Peyer's patch (tissue), 4 donors: ENCODE data around the gene PCDHB11. TPM values are rescaled to one million over a fixed set of nuclear protein-coding genes. Genes with fewer than 3 reads are reported as not detected.
"Not testable (repeated sequence)": the region's sequence is repeated elsewhere in the genome, so short reads cannot be mapped to it uniquely, and the experiment has no call there.

Experiments
- DNase-seq, 3 donors: peaks; one replicate each; pipeline ENCODE4 v3.0.0-alpha.2; 2017 to 2019
- H3K27ac ChIP-seq, 4 donors: fragments of 200-600 bp; sonication (generic); one replicate each; pipeline ENCODE4 v1.5.1; 2016 to 2019
- H3K27me3 ChIP-seq, 2 donors: fragments of 200-600 bp; sonication (generic); one replicate each; pipeline ENCODE4 v1.5.1; 2019
- H3K36me3 ChIP-seq, 3 donors: fragments of 200-600 bp; sonication (generic); one replicate each; pipeline ENCODE4 v1.5.1; 2016 to 2019
- H3K4me1 ChIP-seq, 4 donors: fragments of 200-600 bp; sonication (generic); one replicate each; pipeline ENCODE4 v1.5.1; 2016 to 2019
- H3K4me3 ChIP-seq, 4 donors: fragments of 200-600 bp; sonication (generic); 1 replicate in 3 of 4; 2 replicates in 1 of 4; pipeline ENCODE4 v1.5.1; 2016 to 2019; ENCODE audit warnings: mild to moderate bottlenecking in 1 of 4
- H3K9me3 ChIP-seq, 4 donors: fragments of 200-600 bp; sonication (generic); one replicate each; pipeline ENCODE4 v1.5.1; 2016 to 2019; ENCODE audit warnings: mild to moderate bottlenecking in 1 of 4
- POLR2A ChIP-seq, 2 donors: fragments of 450-650 bp; IDR thresholded peaks; one replicate each; pipeline ENCODE4 v1.5.1; 2017; ENCODE audit warnings: antibody characterized with exemption in 2 of 2, mild to moderate bottlenecking in 2 of 2, moderate library complexity in 2 of 2
- total RNA-seq, 4 donors: library from RNA; depleted of rRNA; stranded (reverse); fragments of >200 nt; gene quantifications; one replicate each; pipeline ENCODE4 v1.1.0, GENCODE V29; 2016
- TF ChIP-seq, protein P1 (sequence below), 6 experiments: fragments of 450-650 bp in 4 of 6; fragments of 200-600 bp in 2 of 6; sonication (generic) in 1 of 6; IDR thresholded peaks; one replicate each; pipeline ENCODE4 v1.5.1; 2017 to 2019; ENCODE audit warnings: antibody characterized with exemption in 6 of 6, mild to moderate bottlenecking in 3 of 6, moderate library complexity in 1 of 6

PCDHB11 gene
- total RNA-seq, 4 donors from 2014 or later, result 0.27 to 2.8 TPM; not detected in 2

DNA sequence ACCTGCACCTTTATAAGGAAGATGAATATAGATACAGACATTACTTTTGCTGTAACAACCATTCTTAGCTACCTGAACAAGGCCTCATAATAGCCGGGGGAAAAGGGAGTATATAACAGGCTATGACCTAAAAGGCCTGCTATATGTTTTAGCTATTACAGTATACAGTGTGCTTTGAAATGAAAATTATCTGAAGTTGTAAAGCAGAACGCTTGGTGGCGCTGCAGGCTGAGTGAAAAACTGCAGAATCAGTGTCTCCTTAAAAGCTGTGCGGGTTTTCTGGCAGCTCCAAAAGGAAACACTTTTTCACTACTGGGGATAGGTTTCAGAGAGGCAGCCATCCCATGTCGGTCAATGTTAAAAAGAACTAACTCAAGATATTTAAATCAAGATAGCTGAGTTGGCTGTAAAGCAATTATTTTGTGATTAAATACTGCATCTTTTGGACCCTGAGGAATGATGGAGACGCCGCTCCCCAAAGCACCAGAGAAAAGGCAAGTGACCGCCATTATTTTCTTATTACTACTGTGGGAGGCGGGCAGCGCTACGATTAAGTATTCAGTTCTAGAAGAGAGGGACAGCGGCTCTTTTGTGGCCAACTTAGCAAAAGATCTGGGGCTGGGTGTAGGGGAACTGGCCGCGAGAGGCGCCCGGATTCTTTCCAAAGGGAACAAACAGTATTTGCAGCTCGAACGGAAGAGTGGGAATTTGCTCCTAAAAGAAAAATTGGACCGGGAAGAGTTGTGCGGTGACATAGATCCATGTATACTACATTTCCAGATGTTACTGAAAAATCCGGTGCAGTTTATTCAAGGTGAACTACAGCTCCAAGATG lies 43.7 kb upstream of the PCDHB11 start:
- TF ChIP-seq POLR2A (IDR thresholded peaks at IDR 0.05), result no peak
- TF ChIP-seq, protein P1, sequence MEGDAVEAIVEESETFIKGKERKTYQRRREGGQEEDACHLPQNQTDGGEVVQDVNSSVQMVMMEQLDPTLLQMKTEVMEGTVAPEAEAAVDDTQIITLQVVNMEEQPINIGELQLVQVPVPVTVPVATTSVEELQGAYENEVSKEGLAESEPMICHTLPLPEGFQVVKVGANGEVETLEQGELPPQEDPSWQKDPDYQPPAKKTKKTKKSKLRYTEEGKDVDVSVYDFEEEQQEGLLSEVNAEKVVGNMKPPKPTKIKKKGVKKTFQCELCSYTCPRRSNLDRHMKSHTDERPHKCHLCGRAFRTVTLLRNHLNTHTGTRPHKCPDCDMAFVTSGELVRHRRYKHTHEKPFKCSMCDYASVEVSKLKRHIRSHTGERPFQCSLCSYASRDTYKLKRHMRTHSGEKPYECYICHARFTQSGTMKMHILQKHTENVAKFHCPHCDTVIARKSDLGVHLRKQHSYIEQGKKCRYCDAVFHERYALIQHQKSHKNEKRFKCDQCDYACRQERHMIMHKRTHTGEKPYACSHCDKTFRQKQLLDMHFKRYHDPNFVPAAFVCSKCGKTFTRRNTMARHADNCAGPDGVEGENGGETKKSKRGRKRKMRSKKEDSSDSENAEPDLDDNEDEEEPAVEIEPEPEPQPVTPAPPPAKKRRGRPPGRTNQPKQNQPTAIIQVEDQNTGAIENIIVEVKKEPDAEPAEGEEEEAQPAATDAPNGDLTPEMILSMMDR (IDR thresholded peaks at IDR 0.05), result no peak
- no peak overlapping the region for H3K4me3 ChIP-seq
- no peaks in the 10 kb centered on the region for H3K4me1 ChIP-seq
- H3K36me3 ChIP-seq, result no peaks in the 10 kb centered on the region
- DNase-seq, result no peak
- H3K27me3 ChIP-seq, result no peaks in the 10 kb centered on the region
- peaks cover 0 to 42% (median under 1%) of the 10 kb centered on the region in 4 donors for H3K9me3 ChIP-seq
- H3K27ac ChIP-seq, result no peak overlapping the region

DNA sequence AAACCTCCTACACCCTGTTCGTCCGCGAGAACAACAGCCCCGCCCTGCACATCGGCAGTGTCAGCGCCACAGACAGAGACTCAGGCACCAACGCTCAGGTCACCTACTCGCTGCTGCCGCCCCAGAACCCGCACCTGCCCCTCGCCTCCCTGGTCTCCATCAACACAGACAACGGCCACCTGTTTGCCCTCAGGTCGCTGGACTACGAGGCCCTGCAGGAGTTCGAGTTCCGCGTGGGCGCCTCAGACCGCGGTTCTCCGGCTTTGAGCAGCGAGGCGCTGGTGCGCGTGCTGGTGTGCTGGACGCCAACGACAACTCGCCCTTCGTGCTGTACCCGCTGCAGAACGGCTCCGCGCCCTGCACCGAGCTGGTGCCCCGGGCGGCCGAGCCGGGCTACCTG lies 42.1 kb upstream of the PCDHB11 start:
- not testable (repeated sequence) for H3K27ac ChIP-seq, H3K4me3 ChIP-seq, H3K36me3 ChIP-seq, DNase-seq, H3K27me3 ChIP-seq, H3K4me1 ChIP-seq
- H3K9me3 ChIP-seq, result peaks cover 0 to 28% (median 0%) of the 10 kb centered on the region in 4 donors

DNA sequence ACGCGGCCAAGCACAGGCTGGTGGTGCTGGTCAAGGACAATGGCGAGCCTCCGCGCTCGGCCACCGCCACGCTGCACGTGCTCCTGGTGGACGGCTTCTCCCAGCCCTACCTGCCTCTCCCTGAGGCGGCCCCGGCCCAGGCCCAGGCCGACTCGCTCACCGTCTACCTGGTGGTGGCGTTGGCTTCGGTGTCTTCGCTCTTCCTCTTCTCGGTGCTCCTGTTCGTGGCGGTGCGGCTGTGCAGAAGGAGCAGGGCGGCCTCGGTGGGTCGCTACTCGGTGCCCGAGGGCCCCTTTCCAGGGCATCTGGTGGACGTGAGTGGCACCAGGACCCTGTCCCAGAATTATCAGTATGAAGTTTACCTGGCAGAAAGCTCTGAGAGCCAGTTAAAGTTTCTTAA lies 41.5 kb upstream of the PCDHB11 start:
- not testable (repeated sequence) for H3K27me3 ChIP-seq, H3K27ac ChIP-seq, H3K4me3 ChIP-seq, H3K36me3 ChIP-seq, H3K4me1 ChIP-seq, DNase-seq
- peaks cover 0 to 27% (median 0%) of the 10 kb centered on the region in 4 donors for H3K9me3 ChIP-seq

DNA sequence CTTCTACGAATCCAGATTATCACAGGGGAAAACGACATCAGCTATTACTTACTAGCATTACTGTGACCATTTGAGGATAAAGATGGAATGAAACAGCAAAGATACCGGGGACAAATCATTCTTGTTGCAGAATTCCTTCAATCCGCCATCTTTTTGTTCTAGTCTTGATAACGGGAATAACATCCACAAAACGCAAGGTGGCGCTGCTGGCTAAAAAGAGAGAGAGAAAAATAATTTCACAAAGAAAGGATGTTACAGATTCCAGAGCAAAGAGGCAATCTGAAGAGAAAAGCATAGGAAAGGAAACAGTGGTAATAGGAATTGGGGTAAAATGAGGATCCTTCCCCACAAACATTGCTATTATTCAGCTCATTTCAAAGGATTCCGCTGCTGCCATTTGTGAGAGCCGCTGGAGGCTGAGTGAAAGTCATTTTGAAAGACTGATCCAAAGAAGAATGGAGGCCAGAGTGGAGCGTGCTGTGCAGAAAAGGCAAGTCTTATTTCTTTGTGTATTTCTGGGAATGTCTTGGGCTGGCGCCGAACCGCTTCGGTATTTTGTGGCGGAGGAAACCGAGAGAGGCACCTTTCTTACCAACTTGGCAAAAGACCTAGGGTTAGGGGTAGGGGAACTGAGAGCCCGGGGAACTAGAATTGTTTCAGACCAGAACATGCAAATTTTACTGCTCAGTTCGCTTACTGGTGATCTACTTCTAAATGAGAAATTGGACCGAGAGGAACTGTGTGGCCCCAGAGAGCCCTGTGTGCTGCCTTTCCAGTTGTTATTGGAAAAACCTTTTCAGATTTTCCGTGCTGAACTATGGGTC lies 26.8 kb upstream of the PCDHB11 start, which contains the start of gene PCDHB7:
Gene PCDHB7 (plus strand): TSS at position 264 of the 824 bp plus-strand sequence. CDS start 192 bp downstream, at position 456.
- no peak for TF ChIP-seq POLR2A (IDR thresholded peaks at IDR 0.05)
- TF ChIP-seq, protein P1 (IDR thresholded peaks at IDR 0.05), result peak in 2 of 6 experiments; percentile 12 to 17
- no peaks in the 10 kb centered on the region for H3K36me3 ChIP-seq
- H3K27me3 ChIP-seq, result no peaks in the 10 kb centered on the region
- H3K9me3 ChIP-seq, result peaks cover 0 to 16% (median 3%) of the 10 kb centered on the region in 4 donors
- no peak for DNase-seq
- H3K4me3 ChIP-seq, result no peak within 1 kb of the TSS
- H3K27ac ChIP-seq, result no peak within 1 kb of the TSS
- H3K4me1 ChIP-seq, result no peaks in the 10 kb centered on the region

DNA sequence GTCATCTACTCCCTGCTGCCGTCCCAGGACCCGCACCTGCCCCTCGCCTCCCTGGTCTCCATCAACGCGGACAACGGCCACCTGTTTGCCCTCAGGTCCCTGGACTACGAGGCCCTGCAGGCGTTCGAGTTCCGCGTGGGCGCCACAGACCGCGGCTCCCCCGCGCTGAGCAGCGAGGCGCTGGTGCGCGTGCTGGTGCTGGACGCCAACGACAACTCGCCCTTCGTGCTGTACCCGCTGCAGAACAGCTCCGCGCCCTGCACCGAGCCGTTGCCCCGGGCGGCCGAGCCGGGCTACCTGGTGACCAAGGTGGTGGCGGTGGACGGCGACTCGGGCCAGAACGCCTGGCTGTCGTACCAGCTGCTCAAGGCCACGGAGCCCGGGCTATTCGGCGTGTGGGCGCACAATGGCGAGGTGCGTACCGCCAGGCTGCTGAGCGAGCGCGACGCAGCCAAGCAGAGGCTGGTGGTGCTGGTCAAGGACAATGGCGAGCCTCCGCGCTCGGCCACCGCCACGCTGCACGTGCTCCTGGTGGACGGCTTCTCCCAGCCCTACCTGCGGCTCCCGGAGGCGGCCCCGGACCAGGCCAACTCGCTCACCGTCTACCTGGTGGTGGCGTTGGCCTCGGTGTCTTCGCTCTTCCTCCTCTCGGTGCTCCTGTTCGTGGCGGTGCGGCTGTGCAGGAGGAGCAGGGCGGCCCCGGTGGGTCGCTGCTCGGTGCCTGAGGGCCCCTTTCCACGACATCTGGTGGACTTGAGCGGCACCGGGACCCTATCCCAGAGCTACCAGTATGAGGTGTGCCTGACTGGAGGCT lies 24.9 kb upstream of the PCDHB11 start:
- not testable (repeated sequence) for H3K36me3 ChIP-seq, H3K27ac ChIP-seq, DNase-seq, H3K27me3 ChIP-seq, H3K4me1 ChIP-seq, H3K4me3 ChIP-seq
- H3K9me3 ChIP-seq, result peaks cover 0 to 27% (median 6%) of the 10 kb centered on the region in 4 donors

DNA sequence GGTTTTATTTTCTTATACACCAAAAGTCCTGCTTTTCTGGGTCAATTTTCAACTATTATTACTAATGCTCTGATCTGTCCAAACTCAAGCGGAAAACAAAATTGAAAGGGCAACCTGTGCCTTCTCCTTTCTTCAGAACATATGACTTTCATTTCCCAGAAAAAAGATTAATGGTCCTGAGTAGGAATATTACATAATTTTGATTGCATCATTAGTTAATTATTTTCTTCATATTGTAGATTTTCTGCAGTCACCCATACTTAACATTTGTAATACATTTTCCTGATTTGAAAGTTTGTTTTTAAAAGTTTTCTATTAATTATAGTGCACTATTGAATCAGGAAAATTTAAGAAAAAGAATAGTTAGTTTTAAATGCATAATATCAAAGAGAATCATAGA lies 23.5 kb upstream of the PCDHB11 start:
- peaks cover 0 to 30% (median 6%) of the 10 kb centered on the region in 4 donors for H3K9me3 ChIP-seq
- H3K4me3 ChIP-seq, result no peak overlapping the region

DNA sequence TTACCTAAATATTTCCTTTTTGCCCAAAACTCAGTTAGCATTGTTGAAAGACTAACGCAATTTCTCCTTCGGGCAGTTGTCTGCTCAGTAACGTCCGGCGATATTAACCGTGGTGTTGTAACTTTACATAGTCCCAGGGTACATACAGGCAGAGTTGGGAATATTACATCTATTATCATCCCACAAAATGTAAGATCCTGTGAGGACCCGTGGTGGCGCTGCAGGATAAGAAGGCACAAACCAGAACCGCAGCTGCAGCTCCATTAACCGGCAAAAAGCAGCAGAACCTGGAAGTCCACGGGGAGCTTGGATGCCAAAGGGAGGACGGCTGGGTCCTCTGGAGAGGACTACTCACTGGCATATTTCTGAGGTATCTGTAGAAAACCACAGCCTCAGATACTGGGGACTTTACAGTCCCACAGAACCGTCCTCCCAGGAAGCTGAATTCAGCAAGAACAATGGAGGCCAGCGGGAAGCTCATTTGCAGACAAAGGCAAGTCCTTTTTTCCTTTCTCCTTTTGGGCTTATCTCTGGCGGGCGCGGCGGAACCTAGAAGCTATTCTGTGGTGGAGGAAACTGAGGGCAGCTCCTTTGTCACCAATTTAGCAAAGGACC lies 21.7 kb upstream of the PCDHB11 start, which contains the start of gene PCDHB8:
Gene PCDHB8 (plus strand): TSS at position 214 of the 615 bp plus-strand sequence. CDS start 245 bp downstream, at position 459.
- H3K4me3 ChIP-seq, H3K4me1 ChIP-seq, H3K27ac ChIP-seq, H3K36me3 ChIP-seq, H3K27me3 ChIP-seq, DNase-seq: not testable (repeated sequence)
- H3K9me3 ChIP-seq, result peaks cover 0 to 30% (median 6%) of the 10 kb centered on the region in 4 donors

More for the DNA sequence above, 23.5 kb upstream of the PCDHB11 start:
- no peak overlapping the region for H3K27ac ChIP-seq
- H3K4me1 ChIP-seq, result no peaks in the 10 kb centered on the region
- no peak for TF ChIP-seq POLR2A (IDR thresholded peaks at IDR 0.05)
- TF ChIP-seq, protein P1 (IDR thresholded peaks at IDR 0.05), result no peak
- no peak for DNase-seq
- H3K27me3 ChIP-seq, result no peaks in the 10 kb centered on the region
- no peaks in the 10 kb centered on the region for H3K36me3 ChIP-seq

DNA sequence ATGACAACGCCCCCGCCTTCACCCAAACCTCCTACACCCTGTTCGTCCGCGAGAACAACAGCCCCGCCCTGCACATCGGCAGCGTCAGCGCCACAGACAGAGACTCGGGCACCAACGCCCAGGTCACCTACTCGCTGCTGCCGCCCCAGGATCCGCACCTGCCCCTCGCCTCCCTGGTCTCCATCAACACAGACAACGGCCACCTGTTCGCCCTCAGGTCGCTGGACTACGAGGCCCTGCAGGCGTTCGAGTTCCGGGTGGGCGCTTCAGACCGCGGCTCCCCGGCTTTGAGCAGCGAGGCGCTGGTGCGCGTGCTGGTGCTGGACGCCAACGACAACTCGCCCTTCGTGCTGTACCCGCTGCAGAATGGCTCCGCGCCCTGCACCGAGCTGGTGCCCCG lies 20.1 kb upstream of the PCDHB11 start:
- not testable (repeated sequence) for H3K4me3 ChIP-seq, H3K27me3 ChIP-seq, H3K27ac ChIP-seq, H3K4me1 ChIP-seq, H3K36me3 ChIP-seq, DNase-seq
- H3K9me3 ChIP-seq, result peaks cover 0 to 31% (median 5%) of the 10 kb centered on the region in 4 donors

DNA sequence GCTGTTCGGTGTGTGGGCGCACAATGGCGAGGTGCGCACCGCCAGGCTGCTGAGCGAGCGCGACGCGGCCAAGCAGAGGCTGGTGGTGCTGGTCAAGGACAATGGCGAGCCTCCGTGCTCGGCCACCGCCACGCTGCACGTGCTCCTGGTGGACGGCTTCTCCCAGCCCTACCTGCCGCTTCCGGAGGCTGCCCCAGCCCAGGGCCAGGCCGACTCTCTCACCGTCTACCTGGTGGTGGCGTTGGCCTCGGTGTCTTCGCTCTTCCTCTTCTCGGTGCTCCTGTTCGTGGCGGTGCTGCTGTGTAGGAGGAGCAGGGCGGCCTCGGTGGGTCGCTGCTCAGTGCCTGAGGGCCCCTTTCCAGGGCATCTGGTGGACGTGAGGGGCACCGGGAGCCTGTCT lies 19.6 kb upstream of the PCDHB11 start:
- H3K36me3 ChIP-seq, DNase-seq, H3K4me3 ChIP-seq, H3K27me3 ChIP-seq, H3K27ac ChIP-seq, H3K4me1 ChIP-seq: not testable (repeated sequence)
- peaks cover 0 to 29% (median 3%) of the 10 kb centered on the region in 4 donors for H3K9me3 ChIP-seq
